Ishikawa (cell line): Measurements from ENCODE around the gene PEPD.

Source experiments
- CEBPB ChIP-seq: IDR thresholded peaks from 2 replicates; pipeline ENCODE4 v1.6.1; 2012
- EGR1 ChIP-seq: IDR thresholded peaks from 2 replicates; pipeline ENCODE4 v1.6.1; 2012
- TAF1 ChIP-seq: IDR thresholded peaks from 2 replicates; pipeline ENCODE4 v1.6.1; 2012; ENCODE audit warnings: low read depth, mild to moderate bottlenecking
- TF ChIP-seq, protein P1 (sequence below): IDR thresholded peaks from 2 replicates; pipeline ENCODE4 v1.6.1; 2012; ENCODE audit warnings: low read depth, mild to moderate bottlenecking

DNA sequence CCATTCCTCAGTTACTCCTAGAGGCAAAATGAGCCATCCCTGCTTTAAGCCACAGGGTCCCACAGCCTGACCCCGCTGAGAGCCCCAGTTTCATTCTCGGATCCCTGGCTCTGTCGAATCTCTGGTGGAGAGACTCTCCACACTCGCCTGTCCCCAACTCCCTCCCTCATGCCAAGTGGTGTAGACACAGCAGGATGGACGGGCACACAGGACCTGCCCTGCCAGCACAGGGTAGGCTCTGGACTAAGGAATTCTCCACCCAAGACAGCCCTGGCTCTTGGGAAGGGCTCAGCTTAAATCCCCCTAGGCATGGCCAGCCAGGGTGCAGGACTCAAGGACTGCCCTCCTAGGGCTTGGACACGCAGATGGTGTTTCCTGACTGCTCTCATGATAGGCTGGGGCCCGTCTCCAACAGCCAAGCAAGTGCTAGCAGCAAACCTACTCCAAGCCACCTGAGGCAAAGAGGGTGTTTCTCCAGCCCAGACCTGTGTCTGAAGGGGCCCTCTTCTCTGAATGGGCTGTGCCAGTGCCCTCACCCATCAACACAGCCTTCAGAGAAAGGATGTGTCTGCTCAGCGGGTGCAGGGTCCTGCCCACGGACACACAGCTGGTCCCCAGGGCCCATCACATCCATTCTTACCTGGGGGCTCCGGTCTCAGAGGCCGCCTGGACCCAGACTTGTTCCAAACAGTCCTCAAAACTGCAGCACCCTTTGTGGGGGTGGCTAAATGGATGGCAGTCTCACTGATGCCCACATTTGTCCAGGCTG lies 65.3 kb downstream of the PEPD start:
- TF ChIP-seq TAF1 (no peak), EGR1 (no peak), CEBPB (no peak)
- TF ChIP-seq, protein P1, sequence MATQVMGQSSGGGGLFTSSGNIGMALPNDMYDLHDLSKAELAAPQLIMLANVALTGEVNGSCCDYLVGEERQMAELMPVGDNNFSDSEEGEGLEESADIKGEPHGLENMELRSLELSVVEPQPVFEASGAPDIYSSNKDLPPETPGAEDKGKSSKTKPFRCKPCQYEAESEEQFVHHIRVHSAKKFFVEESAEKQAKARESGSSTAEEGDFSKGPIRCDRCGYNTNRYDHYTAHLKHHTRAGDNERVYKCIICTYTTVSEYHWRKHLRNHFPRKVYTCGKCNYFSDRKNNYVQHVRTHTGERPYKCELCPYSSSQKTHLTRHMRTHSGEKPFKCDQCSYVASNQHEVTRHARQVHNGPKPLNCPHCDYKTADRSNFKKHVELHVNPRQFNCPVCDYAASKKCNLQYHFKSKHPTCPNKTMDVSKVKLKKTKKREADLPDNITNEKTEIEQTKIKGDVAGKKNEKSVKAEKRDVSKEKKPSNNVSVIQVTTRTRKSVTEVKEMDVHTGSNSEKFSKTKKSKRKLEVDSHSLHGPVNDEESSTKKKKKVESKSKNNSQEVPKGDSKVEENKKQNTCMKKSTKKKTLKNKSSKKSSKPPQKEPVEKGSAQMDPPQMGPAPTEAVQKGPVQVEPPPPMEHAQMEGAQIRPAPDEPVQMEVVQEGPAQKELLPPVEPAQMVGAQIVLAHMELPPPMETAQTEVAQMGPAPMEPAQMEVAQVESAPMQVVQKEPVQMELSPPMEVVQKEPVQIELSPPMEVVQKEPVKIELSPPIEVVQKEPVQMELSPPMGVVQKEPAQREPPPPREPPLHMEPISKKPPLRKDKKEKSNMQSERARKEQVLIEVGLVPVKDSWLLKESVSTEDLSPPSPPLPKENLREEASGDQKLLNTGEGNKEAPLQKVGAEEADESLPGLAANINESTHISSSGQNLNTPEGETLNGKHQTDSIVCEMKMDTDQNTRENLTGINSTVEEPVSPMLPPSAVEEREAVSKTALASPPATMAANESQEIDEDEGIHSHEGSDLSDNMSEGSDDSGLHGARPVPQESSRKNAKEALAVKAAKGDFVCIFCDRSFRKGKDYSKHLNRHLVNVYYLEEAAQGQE, result no peak
